ENCODE results near the gene TBL3.

DNA sequence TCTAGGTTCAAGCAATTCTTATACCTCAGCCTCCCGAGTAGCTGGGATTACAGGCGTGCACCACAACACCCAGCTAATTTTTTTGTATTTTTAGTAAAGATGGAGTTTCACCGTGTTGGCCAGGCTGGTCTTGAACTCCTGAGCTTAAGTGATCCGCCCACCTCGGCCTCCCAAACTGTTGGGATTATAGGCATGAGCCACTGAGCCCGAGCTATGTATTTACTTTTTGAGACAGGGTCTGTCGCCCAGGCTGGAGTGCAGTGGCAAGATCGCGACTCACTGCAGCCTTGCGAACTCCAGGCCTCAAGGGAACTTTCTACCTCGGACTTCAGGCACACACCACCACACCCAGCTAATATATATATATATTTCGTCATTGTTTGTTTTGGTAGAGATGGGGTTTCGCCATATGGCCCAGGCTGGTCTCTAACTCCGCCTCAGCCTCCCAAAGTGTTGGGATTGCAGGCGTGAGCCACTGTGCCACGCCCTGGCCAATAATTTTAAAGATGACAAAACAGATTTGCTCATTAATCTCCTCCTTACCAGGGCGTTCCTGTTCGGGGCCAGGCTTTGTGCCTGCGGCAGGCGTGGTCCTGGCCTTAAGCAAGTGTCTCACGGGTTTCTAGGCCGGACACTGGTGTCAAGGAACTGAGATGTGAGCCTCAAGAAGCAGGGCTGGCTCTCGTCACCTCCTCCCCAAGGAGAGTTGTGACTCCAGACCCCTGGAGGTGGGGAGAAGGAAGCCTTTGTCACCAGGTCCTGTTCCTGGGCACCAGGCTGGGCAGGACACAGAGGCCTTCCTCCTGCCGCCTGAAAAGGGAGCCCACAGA is 43.5 kb downstream of the TBL3 start:
- TF ChIP-seq, protein P1, sequence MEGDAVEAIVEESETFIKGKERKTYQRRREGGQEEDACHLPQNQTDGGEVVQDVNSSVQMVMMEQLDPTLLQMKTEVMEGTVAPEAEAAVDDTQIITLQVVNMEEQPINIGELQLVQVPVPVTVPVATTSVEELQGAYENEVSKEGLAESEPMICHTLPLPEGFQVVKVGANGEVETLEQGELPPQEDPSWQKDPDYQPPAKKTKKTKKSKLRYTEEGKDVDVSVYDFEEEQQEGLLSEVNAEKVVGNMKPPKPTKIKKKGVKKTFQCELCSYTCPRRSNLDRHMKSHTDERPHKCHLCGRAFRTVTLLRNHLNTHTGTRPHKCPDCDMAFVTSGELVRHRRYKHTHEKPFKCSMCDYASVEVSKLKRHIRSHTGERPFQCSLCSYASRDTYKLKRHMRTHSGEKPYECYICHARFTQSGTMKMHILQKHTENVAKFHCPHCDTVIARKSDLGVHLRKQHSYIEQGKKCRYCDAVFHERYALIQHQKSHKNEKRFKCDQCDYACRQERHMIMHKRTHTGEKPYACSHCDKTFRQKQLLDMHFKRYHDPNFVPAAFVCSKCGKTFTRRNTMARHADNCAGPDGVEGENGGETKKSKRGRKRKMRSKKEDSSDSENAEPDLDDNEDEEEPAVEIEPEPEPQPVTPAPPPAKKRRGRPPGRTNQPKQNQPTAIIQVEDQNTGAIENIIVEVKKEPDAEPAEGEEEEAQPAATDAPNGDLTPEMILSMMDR (conservative IDR thresholded peaks at IDR 0.05; ENCODE audit: low read length): no peak
- TF ChIP-seq EZH2phosphoT487 (IDR thresholded peaks at IDR 0.05; ENCODE audit: borderline replicate concordance, low read depth, low read length): no peak
